Suprapubic skin (tissue), 4 donors: ENCODE results near the gene YWHAH.

ENCODE experiments used
- EP300 ChIP-seq: sonication (generic); formaldehyde crosslinking; IDR thresholded peaks from one replicate; pipeline ENCODE4 v1.6.1; 2017; ENCODE audit warnings: antibody characterized with exemption
- POLR2A ChIP-seq, 2 donors: fragments of 450-650 bp; IDR thresholded peaks; one replicate each; pipeline ENCODE4 v1.6.1; 2017; ENCODE audit warnings: antibody characterized with exemption in 2 of 2, mild to moderate bottlenecking in 2 of 2, moderate library complexity in 2 of 2
- POLR2AphosphoS5 ChIP-seq, 3 donors: sonication (generic); formaldehyde crosslinking; IDR thresholded peaks; one replicate each; pipeline ENCODE4 v1.6.1; 2017; ENCODE audit warnings: antibody characterized with exemption in 3 of 3
- TF ChIP-seq, protein P1 (sequence below), 2 donors: fragments of 200-600 bp in 1 of 2; fragments of 450-650 bp in 1 of 2; sonication (generic) in 1 of 2; IDR thresholded peaks; one replicate each; pipeline ENCODE4 v1.5.1; 2016 to 2019; ENCODE audit warnings: antibody characterized with exemption in 2 of 2, mild to moderate bottlenecking in 1 of 2, moderate library complexity in 1 of 2

DNA sequence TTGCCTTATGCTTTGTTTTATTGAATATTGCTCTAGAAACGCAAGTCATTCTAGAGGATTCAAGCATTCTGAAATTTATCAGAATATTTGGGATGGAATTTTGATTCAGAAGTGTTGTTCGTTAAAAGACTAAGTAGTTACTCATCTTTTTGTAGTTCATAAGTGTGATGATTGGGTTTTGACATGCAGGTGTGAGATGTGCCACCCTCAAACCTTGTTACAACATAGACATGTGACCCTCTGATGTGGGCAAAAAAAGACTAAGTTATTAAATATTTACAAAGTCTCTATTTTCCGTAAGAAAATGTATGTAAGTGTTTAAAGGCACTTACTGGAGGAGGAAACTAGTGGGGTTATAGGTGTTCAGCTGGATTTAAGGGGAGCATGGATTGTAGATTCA lies 8.9 kb downstream of the YWHAH start:
- TF ChIP-seq, protein P1, sequence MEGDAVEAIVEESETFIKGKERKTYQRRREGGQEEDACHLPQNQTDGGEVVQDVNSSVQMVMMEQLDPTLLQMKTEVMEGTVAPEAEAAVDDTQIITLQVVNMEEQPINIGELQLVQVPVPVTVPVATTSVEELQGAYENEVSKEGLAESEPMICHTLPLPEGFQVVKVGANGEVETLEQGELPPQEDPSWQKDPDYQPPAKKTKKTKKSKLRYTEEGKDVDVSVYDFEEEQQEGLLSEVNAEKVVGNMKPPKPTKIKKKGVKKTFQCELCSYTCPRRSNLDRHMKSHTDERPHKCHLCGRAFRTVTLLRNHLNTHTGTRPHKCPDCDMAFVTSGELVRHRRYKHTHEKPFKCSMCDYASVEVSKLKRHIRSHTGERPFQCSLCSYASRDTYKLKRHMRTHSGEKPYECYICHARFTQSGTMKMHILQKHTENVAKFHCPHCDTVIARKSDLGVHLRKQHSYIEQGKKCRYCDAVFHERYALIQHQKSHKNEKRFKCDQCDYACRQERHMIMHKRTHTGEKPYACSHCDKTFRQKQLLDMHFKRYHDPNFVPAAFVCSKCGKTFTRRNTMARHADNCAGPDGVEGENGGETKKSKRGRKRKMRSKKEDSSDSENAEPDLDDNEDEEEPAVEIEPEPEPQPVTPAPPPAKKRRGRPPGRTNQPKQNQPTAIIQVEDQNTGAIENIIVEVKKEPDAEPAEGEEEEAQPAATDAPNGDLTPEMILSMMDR (IDR thresholded peaks at IDR 0.05): no peak
- no peak for TF ChIP-seq POLR2A (IDR thresholded peaks at IDR 0.05)
- TF ChIP-seq POLR2AphosphoS5 (IDR thresholded peaks at IDR 0.05): no peak
- no peak for TF ChIP-seq EP300
